ENCODE measurements around the gene NUSAP1.
"Not testable (repeated sequence)": the region's sequence is repeated elsewhere in the genome, so short reads cannot be mapped to it uniquely, and the experiment has no call there.

NUSAP1 gene

GRCh38 chr15:41367418-41367817 is 34.7 kb downstream of the NUSAP1 start:
- TF ChIP-seq, protein P1, sequence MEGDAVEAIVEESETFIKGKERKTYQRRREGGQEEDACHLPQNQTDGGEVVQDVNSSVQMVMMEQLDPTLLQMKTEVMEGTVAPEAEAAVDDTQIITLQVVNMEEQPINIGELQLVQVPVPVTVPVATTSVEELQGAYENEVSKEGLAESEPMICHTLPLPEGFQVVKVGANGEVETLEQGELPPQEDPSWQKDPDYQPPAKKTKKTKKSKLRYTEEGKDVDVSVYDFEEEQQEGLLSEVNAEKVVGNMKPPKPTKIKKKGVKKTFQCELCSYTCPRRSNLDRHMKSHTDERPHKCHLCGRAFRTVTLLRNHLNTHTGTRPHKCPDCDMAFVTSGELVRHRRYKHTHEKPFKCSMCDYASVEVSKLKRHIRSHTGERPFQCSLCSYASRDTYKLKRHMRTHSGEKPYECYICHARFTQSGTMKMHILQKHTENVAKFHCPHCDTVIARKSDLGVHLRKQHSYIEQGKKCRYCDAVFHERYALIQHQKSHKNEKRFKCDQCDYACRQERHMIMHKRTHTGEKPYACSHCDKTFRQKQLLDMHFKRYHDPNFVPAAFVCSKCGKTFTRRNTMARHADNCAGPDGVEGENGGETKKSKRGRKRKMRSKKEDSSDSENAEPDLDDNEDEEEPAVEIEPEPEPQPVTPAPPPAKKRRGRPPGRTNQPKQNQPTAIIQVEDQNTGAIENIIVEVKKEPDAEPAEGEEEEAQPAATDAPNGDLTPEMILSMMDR (IDR thresholded peaks at IDR 0.05; ENCODE audit: insufficient read depth, low read length, missing control alignments), result no peak
- DNase-seq (ENCODE audit: low read depth, low spot score), result no peak
- ChIA-PET CTCF (interaction anchor here (1.5 kb wide), 1 partner anchor 136 kb away, joined by 3 read pairs; the partner anchor contains the start of gene CHP1), POLR2A (no interaction called here)
- H3K4me3 ChIP-seq (ENCODE audit: low read depth, low read length), result no peak overlapping the region

DNA sequence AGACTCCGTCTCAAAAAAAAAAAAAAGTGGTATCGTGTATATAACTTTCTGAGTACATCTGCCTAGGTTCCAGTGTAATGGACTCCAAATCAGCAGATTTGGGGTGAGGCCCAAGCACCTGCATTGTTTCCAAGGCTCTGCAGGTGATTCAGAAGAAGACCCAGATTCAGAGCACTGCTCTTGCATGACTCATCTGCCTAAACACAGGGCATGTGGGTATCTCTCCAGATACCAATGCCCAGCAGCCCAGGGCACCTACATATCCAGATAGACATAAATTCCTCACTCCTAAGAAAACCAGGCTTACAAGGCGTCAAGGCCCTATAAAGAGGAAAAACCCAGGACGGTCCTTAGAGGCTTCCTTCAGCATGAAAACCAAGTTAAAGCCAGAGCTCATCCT is 45.3 kb downstream of the NUSAP1 start:
- no peak for DNase-seq (ENCODE audit: low read depth, low spot score)
- TF ChIP-seq, protein P1 (IDR thresholded peaks at IDR 0.05; ENCODE audit: insufficient read depth, low read length, missing control alignments), result no peak
- no peak overlapping the region for H3K4me3 ChIP-seq (ENCODE audit: low read depth, low read length)
- POLR2A ChIA-PET, result no interaction called here
- CTCF ChIA-PET, result interaction anchor here (0.9 kb wide), 1 partner anchor 10 kb away, joined by 3 read pairs; no protein-coding TSS in a partner anchor

GRCh38 chr15:41383974-41384749 is 51.5 kb downstream of the NUSAP1 start:
- H3K4me3 ChIP-seq (ENCODE audit: low read depth, low read length); DNase-seq (ENCODE audit: low read depth, low spot score); CTCF ChIA-PET: not testable (repeated sequence)
- POLR2A ChIA-PET, result interaction anchor here (0.6 kb wide), 1 partner anchor 9 kb away, joined by 3 read pairs; no protein-coding TSS in a partner anchor

DNA sequence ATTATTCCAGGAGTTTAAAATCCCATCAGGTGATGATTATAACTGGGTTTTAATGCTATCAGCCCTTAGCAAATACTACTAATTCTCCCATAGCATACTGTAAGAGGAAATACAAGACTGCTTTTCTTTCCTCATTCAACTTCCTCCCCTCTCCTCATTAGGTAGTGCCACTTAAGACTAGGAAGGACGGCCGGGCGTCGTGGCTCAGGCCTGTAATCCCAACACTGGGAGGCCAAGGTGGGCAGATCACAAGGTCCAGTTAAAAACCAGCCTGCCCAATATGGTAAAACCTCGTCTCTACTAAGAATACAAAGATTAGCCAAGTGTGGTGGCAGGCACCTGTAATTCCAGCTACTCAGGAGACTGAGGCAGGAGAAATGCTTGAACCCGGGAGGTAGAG is 55.0 kb downstream of the NUSAP1 start:
- ChIA-PET CTCF (interaction anchor here (0.8 kb wide), 1 partner anchor 9 kb away, joined by 3 read pairs; no protein-coding TSS in a partner anchor), POLR2A (no interaction called here)
- DNase-seq (ENCODE audit: low read depth, low spot score), result no peak
- TF ChIP-seq, protein P1 (IDR thresholded peaks at IDR 0.05; ENCODE audit: insufficient read depth, low read length, missing control alignments), result no peak
- H3K4me3 ChIP-seq (ENCODE audit: low read depth, low read length), result no peak overlapping the region

GRCh38 chr15:41392659-41393058 is 60.0 kb downstream of the NUSAP1 start:
- CTCF ChIA-PET, result no interaction called here
- POLR2A ChIA-PET, result interaction anchor here (0.7 kb wide), 1 partner anchor 114 kb away, joined by 3 read pairs; no protein-coding TSS in a partner anchor

DNA sequence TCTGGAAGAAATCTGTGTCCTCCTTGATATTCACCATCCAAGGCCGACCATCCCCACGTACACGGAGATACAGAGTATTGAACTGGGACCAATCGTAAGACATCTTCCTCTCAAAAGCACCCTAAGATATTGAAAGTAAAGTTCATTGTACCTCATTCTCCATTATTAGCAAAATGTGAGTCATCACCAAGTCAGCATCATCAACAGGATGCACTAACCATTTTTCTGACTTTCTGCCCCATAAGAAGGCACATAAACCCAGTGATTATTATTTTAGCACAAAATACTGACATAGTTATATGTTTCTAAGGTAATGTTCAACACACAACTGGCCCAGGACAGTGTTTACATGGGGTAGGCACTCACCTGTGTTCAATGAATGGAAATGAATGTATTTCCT is 62.2 kb downstream of the NUSAP1 start:
- TF ChIP-seq, protein P1 (IDR thresholded peaks at IDR 0.05; ENCODE audit: insufficient read depth, low read length, missing control alignments), result no peak
- no peak overlapping the region for H3K4me3 ChIP-seq (ENCODE audit: low read depth, low read length)
- DNase-seq (ENCODE audit: low read depth, low spot score), result no peak
- ChIA-PET POLR2A (no interaction called here), CTCF (no interaction called here)

More at GRCh38 chr15:41392659-41393058, 60.0 kb downstream of the NUSAP1 start:
- TF ChIP-seq, protein P1 (IDR thresholded peaks at IDR 0.05; ENCODE audit: insufficient read depth, low read length, missing control alignments), result no peak
- no peak for DNase-seq (ENCODE audit: low read depth, low spot score)
- no peak overlapping the region for H3K4me3 ChIP-seq (ENCODE audit: low read depth, low read length)

Data from AG04449 (cell line).